ENCODE results near the gene ETFDH.

The ETFDH gene

GRCh38 chr4:158669310-158669709 is 2.8 kb upstream of the ETFDH start:
- TF ChIP-seq PATZ1 (CRISPR knock-in tag; IDR thresholded peaks at IDR 0.05; ENCODE audit: borderline replicate concordance) (no peak), ISL1 (CRISPR knock-in tag; IDR thresholded peaks at IDR 0.05) (no peak)
- ATAC-seq, result no peak

GRCh38 chr4:158670975-158671664 is 976 bp upstream of the ETFDH start:
- TF ChIP-seq ZFP3 (CRISPR knock-in tag; IDR thresholded peaks at IDR 0.05), result no peak
- no peak for TF ChIP-seq ESRRG (CRISPR knock-in tag; IDR thresholded peaks at IDR 0.05)
- no peak for TF ChIP-seq ZFP30 (CRISPR knock-in tag; IDR thresholded peaks at IDR 0.05)
- ATAC-seq, result peak; percentile 64

GRCh38 chr4:158671665-158671914 is 506 bp upstream of the ETFDH start, which contains the start of gene C4orf46:
TSS of gene C4orf46 (minus strand) at chr4:158671887. CDS start at chr4:158671801, 86 bp downstream.
- TF ChIP-seq OSR1 (CRISPR knock-in tag; IDR thresholded peaks at IDR 0.05) (no peak), ISL1 (CRISPR knock-in tag; IDR thresholded peaks at IDR 0.05) (no peak), ZFP3 (CRISPR knock-in tag; IDR thresholded peaks at IDR 0.05) (no peak), CSRNP3 (CRISPR knock-in tag; IDR thresholded peaks at IDR 0.05) (no peak), PATZ1 (CRISPR knock-in tag; IDR thresholded peaks at IDR 0.05; ENCODE audit: borderline replicate concordance) (no peak), PPARA (CRISPR knock-in tag; IDR thresholded peaks at IDR 0.05; ENCODE audit: borderline replicate concordance) (no peak), ZFP30 (CRISPR knock-in tag; IDR thresholded peaks at IDR 0.05) (no peak), BACH2 (CRISPR knock-in tag; IDR thresholded peaks at IDR 0.05; ENCODE audit: borderline replicate concordance) (no peak), POU6F1 (CRISPR knock-in tag; IDR thresholded peaks at IDR 0.05; ENCODE audit: borderline replicate concordance, low read depth) (no peak), TOX (CRISPR knock-in tag; IDR thresholded peaks at IDR 0.05; ENCODE audit: borderline replicate concordance) (no peak), RARB (CRISPR knock-in tag; IDR thresholded peaks at IDR 0.05) (no peak), ARNTL (CRISPR knock-in tag; IDR thresholded peaks at IDR 0.05; ENCODE audit: borderline replicate concordance, low read depth) (no peak), GLIS3 (CRISPR knock-in tag; IDR thresholded peaks at IDR 0.05) (no peak), ZNF8 (CRISPR knock-in tag; IDR thresholded peaks at IDR 0.05) (no peak), CREB5 (CRISPR knock-in tag; IDR thresholded peaks at IDR 0.05; ENCODE audit: low read depth) (no peak), ESRRG (CRISPR knock-in tag; IDR thresholded peaks at IDR 0.05) (no peak)
- no peak for ATAC-seq

- TF ChIP-seq PPARA (CRISPR knock-in tag; IDR thresholded peaks at IDR 0.05; ENCODE audit: borderline replicate concordance) (no peak), ISL1 (CRISPR knock-in tag; IDR thresholded peaks at IDR 0.05) (no peak), ZNF70 (CRISPR knock-in tag; IDR thresholded peaks at IDR 0.05) (no peak), SNAI2 (CRISPR knock-in tag; IDR thresholded peaks at IDR 0.05) (no peak), ARNTL (CRISPR knock-in tag; IDR thresholded peaks at IDR 0.05; ENCODE audit: borderline replicate concordance, low read depth) (no peak), TCF4 (CRISPR knock-in tag; IDR thresholded peaks at IDR 0.05; ENCODE audit: borderline replicate concordance) (no peak)
- no peak for ATAC-seq
Observed at GRCh38 chr4:158673633-158674032, 1.5 kb downstream of the ETFDH start.
